ENCODE data around the gene SMCR8.
"Not testable (repeated sequence)": the region's sequence is repeated elsewhere in the genome, so short reads cannot be mapped to it uniquely, and the experiment has no call there.

SMCR8 gene

DNA sequence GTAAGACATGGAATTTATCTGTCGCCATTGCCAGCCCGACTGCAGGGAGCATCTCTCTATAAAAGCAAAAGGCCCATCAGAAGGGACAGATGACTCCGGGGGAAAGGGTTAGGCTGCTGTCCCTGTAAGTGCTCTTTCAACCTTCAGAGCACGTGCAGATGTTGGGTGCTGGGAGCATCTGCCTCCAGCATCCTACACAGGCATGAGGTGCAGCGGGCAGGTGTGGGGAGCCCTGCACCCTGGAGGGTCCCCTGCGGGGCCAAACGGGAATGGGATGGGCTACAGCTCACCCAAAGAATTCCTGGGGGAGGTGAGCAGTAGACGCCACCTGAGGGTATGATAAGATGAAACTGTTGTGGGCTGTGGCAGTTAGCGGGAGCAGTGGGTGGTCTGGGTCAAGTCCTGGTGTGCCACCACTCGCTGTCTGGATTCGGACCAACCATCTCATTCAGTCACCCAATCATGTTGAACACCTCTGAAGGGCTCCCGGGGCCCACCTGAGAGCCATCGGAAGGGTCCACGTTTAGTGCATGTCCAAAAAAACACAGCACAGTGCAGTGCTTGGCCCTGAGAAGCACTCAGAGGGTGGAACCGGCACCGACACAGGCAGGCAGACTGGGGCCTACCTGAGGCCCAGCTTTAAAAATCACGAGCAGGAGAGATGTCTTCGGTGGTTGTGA, 3.8 kb downstream of the SMCR8 start:
- H3K4me3 ChIP-seq (ENCODE audit: low read depth, low read length) = no peak overlapping the region

DNA sequence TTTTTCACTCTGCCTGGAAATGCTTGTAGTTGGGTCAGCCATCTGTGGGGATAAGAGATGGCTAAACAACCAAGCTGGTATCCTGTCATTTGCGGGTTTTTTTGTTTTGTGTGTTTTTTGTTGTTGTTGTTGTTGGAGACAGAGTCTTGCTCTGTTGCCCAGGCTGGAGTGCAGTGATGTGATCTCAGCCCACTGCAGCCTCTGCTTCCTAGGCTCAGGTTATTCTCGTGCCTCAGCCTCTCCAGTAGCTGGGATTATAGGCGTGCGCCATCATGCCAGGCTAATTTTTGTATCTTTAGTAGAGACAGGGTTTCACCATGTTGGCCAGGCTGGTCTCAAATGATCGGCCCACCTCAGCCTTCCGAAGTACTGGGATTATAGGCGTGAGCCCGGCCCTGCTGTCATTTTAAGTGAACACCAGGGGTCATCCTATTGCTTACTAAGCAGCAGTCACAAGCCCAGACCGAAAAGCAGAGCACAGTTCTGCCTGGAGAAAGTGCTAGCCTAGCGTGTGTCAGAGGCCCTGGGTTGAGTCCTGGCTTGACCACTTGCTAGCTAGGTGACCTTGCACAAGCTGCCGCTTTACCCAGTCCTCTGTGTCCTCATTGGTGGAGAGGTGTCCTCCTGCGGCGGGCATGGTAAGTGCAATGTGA, 4.6 kb downstream of the SMCR8 start:
- H3K4me3 ChIP-seq (ENCODE audit: low read depth, low read length) = no peak overlapping the region

DNA sequence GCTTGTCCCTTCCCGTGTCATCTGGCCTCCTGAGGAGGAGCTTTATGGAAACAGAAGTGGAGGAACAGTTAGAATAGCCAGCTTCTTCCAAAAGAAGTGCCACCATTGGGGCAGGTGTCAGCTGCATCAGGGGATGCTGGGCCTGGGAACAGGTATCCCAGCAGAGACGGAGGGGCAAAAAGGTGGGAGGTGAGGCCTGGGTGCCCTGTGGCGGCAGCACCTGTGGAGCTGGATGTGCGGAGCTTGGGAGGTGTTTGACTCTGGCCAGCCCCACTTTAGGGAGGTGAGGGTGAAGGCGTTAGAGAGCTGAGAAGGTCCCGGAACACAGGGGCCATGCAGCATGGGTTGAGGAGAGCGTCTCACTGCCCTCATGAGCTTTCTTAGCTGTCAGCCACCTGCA, 5.2 kb downstream of the SMCR8 start:
- H3K4me3 ChIP-seq (ENCODE audit: low read depth, low read length) = no peak overlapping the region

DNA sequence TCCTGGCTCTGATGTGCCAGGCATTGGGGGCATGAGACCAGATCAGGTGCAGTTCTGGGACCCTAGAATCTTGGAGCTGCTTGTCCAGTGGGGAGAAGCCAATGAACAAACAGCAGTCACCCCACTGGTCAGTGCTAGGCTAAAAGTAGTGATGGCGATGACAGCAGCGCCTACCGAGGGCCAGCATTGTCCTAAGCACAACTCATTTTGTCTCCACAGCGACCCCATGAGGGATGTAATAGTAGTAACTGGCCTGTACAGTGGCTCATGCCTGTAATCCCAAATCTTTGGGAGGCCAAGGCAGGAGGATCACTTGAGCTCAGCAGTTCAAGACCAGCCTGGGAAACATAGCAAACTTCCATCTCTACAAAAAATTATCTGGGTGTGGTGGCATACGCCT, 6.2 kb downstream of the SMCR8 start:
- H3K4me3 ChIP-seq (ENCODE audit: low read depth, low read length) = no peak overlapping the region

DNA sequence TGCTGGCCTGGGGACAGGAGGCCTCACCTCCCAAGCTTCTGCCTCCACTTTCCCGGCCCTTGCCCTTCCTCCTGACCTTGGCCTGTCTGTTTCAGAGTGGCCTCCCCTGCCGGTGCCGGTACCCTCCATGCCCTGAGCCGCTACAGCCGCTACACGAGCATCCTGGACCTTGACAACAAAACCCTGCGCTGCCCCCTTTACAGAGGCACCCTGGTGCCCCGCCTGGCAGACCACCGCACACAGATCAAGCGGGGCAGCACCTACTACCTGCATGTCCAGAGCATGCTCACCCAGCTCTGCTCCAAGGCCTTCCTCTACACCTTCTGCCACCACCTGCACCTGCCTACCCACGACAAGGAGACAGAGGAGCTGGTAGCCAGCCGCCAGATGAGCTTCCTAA, 7.4 kb downstream of the SMCR8 start:
- no peak overlapping the region for H3K4me3 ChIP-seq (ENCODE audit: low read depth, low read length)

- H3K4me3 ChIP-seq (ENCODE audit: low read depth, low read length) = no peak overlapping the region
These were observed 7.9 kb downstream of the SMCR8 start for GRCh38 chr17:18323007-18323406.

DNA sequence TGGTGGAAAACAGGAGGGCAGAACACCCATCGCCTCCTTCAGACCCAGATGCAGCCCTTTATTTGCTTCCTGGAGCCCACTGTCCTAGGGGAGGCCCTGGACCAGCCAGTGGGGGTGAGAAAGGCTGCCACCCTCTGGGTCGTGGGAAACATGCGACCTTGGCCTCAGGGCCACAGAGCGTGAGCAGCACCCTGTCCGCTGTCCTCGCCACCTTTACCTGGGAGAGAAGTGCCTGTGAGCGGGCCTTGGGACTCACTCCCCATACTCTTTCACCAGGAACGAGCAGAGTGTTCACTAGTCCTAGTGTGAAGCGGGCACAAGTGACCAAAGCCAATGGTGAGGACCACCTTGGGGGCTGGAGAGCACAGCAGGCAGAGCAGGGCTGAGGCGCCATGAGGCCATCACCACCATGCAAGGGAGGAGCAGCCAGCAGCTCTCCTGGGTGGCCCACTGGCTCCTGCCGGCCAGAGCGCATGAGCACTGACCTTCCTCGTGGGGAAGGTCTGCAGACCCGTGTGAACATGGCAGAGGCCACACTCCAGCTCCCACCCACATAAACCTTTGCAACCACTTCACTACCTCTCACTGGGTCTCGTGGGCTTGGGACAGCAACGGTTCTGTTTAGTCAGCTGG, 8.5 kb downstream of the SMCR8 start:
- H3K4me3 ChIP-seq (ENCODE audit: low read depth, low read length) = no peak overlapping the region

- H3K4me3 ChIP-seq (ENCODE audit: low read depth, low read length) = no peak overlapping the region
These were observed 9.3 kb downstream of the SMCR8 start for GRCh38 chr17:18324140-18325050.

GRCh38 chr17:18326039-18326438, 10.9 kb downstream of the SMCR8 start:
- no peak overlapping the region for H3K4me3 ChIP-seq (ENCODE audit: low read depth, low read length)

DNA sequence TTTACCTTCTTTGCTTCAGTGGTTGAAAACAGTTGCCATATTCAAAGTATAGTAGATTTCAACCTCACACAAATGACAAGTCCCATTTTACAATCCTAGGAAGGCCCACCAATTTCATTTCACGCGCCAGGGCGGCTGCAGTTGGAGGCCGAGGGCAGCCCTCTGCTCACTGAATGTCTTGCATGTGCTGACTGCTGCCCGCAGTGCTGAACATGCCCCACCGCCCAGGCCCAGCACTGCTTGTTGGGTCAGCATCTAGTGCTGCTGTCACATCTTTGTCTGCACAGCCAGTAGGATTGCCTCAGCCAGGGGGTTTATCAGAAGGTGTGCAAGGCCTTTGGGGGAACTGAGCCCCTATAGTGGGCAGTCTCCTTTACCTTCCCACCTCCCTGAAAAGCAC, 11.5 kb downstream of the SMCR8 start:
- H3K4me3 ChIP-seq (ENCODE audit: low read depth, low read length) = no peak overlapping the region

- H3K4me3 ChIP-seq (ENCODE audit: low read depth, low read length) = no peak overlapping the region
These were observed 12.0 kb downstream of the SMCR8 start for GRCh38 chr17:18327093-18327492.

- no peak overlapping the region for H3K4me3 ChIP-seq (ENCODE audit: low read depth, low read length)
These were observed 12.5 kb downstream of the SMCR8 start for GRCh38 chr17:18327556-18327955.

DNA sequence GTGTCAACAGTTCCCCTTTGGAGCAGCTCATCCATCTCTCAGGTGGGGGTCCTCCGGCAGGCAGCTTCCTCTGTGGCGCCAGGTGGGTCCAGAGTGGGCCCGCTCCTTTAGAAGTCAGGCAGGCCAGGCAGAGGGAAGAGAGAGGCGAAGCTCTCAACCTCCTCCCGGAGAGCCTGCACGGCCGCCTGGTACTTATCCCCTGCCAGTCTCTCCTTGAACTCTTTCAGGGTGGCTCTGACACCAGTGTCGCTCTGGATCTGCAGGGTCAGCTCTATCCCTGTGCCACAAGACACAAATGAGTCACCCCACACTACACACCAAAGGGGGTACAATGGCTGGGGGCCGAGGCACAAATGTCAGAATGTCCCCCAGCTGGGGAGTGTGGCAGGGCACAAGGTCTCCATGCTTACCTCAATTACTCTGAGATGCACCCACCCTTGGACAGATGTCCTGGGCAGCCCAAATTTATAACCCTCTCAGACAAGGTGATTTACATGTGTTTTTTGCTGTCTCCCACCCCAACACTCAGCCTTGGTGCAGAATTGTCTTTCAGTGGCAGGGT, 13.6 kb downstream of the SMCR8 start:
- H3K4me3 ChIP-seq (ENCODE audit: low read depth, low read length) = no peak overlapping the region

DNA sequence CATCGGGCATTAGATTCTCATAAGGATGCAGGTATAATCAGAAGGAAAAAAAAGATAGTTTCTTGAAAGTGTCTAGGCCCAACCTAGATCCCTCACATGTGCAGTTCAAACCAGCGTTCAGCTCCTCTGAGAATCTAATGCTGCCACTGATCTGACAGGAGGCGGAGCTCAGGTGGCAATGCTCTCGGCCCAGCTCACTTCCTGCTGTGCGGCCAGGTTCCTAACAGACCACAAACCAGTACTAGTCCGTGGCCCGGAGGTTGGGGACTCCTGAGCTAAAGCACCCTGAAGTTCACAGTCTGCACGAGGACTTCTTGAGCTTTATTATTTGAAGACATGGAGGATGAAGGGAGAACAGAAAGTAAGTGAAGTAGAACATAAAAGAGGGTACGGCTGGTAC, 16.8 kb downstream of the SMCR8 start:
- H3K4me3 ChIP-seq (ENCODE audit: low read depth, low read length) = no peak overlapping the region

DNA sequence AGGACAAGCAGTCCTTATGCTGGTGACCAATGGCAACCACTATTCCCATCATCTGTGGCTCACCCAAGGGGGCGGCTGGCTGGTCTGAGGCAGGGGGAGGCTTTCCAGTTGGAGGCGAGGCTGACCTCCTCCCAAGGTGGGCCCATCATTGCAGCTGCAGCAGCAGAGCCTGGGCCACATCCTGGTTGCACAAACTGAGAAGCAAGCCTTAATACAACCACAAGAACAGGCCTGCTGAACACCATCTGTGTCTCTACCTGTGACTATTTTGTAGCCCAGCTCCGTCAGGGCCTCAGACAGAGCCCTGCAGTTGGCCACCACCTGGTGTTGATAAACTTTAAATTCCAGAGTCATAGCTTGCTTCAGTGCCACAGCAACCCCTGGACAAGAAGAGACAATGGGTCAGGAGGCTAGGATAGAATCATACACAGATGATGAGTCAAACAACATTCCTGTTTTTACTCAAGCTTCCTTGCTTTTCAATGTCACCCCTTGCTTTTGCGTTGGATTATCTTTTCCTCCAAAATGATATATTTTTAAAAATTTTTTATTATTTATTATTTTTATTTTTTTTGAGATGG, 17.9 kb downstream of the SMCR8 start:
- H3K4me3 ChIP-seq (ENCODE audit: low read depth, low read length) = no peak overlapping the region

GRCh38 chr17:18338158-18338557, 23.1 kb downstream of the SMCR8 start:
- not testable (repeated sequence) for H3K4me3 ChIP-seq (ENCODE audit: low read depth, low read length)

DNA sequence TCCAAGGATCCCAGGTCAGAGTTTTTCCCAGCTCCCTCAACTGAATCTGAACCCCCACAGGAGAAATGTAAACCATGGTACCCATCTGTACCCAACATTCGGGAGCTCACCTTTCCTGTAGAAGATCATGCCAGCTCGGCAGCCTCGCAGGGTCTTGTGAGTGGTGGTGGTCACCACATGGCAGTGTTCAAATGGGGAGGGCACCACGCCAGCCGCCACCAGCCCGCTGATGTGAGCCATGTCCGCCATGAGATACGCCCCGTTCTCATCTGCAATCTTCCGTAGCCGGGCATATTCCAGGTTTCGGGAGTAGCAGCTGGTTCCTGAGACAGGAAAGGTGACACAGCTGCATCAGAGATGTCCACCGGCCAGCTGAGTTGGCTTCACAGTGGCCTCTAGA, 24.8 kb downstream of the SMCR8 start:
- no peak overlapping the region for H3K4me3 ChIP-seq (ENCODE audit: low read depth, low read length)

DNA sequence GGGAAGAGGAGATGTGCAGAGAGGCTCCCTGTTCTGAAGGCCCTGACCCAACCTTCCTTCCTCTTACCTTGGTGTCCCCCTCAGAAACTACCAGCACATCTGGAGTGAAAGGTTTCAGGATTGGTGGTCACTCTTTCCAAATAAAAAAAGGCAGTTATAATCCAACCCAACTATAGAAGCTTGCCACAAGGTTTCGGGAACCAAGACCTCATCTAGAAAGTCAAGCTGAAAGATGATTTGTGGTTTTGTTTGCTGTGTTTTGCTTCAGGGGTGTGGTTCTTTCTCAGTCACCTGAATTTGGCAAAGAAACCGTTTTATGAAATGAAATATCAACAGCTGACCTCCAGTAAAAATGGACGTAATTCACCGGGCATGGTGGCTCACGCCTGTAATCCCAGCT, 28.9 kb downstream of the SMCR8 start:
- no peak overlapping the region for H3K4me3 ChIP-seq (ENCODE audit: low read depth, low read length)

- H3K4me3 ChIP-seq (ENCODE audit: low read depth, low read length) = no peak overlapping the region
These were observed 38.4 kb downstream of the SMCR8 start for GRCh38 chr17:18353541-18353940.

DNA sequence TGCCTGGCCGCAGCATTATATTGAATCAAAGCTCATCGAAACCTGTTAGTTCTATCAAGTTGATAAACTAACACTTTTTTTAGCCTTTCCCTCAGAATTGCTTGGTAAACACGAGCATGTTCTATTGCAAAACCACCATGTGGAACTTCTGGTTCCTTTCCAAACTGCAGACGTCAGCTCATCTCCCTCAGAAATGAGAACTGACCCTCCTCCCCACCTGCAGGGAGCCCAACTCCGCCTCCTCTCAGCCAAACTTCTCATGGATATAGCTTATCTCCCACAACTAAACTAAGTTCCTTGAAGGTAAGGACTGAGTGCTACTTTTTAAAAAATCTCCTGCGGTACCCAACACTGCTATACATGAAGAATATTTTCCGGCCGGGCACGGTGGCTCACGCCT, 41.5 kb downstream of the SMCR8 start:
- no peak overlapping the region for H3K4me3 ChIP-seq (ENCODE audit: low read depth, low read length)

DNA sequence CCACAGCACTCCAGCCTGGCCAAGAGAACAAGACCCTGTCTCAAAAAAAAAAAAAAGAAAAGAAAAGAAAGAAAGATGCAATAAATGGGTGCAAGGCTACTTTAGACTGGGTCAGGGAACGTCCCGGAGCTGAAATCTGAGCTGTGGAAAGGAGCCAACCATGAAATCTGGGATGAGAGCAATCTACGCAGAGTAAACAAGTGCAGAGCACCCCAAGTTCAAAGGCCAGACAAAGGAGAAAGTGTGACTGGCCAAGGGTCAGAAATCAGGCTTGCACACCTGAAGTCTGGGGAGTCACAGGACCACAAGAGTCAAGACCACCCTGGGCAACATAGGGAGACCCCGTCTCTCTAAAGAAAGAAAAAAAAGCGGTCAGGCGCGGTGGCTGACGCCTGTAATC, 45.4 kb downstream of the SMCR8 start:
- H3K4me3 ChIP-seq (ENCODE audit: low read depth, low read length) = no peak overlapping the region

Measured in iPS-11a (cell line).